ENCODE measurements around the gene CIDEB.

The CIDEB gene

DNA sequence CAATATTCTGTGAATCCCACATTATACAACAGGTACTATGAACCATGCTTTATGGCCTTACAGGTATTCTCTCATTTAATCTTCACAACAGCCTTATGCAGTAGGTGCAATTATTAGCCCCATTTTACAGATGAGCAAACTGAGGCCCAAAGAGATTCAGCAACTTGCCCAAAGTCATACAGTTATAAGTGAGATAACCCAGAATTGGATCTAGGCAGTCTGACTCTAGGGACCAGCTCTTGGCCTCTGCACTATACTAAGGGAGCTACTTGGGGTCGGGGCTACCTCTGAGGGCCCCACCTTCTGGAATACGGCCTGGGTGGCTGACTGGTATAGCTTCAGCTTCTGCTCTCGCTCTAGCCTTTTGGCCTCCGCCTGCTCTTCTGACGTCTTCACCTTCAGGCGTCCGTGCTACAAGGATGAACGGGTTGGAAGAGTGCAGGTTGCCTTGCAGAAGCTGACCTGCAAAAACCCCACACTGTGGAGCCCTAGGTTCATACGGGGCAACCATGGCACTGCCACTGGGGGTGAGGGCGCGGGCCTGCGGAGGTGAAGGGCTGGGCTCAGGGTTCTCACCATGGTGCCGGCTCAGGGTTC, 37.1 kb downstream of the CIDEB start:
- DNase-seq (ENCODE audit: low read depth in 2 of 2) = no peak

- DNase-seq (ENCODE audit: low read depth in 2 of 2) = no peak
Measured at GRCh38 chr14:24269910-24270536, 37.8 kb downstream of the CIDEB start.

DNA sequence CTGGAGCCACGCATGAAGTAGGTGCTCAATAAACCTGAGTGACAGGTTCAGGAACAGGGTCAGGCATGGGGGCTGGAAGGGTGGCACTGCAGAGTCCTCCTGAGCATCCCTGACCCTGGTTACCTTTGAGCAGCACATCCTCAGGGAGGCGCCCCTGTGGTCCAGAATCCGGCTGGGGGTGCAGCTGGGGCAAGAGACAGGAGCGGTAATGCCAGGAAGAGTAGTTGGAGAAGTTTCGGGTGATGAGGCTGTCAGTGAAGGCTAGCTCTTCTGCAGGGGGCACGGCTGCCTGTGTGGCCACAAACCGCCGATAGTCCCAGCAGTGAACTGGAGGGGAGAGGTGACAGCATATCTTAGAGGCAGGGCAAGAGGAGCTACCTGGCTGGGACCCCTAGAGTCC, 38.4 kb downstream of the CIDEB start:
- DNase-seq (ENCODE audit: low read depth in 2 of 2) = no peak

DNA sequence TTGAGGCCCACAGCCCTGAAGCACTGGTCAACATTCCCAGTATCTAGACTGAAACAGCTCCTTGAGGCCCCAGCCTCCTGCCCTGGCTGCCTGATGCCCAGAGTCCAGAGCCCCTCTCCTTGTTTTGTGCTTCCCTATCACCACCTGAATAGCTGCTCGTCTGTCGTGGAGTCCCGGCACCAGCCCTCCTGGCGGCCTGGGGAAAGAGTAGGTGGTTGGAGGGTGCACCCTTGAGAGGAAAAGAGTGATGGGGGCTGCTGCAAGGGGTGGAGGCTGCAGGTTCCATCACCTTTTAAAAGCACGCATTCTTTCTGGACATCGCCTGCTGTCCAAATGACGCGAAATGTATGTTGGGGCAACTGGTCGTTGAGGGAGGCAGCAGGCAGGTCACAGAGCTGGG, 39.6 kb downstream of the CIDEB start:
- no peak for DNase-seq (ENCODE audit: low read depth in 2 of 2)

DNA sequence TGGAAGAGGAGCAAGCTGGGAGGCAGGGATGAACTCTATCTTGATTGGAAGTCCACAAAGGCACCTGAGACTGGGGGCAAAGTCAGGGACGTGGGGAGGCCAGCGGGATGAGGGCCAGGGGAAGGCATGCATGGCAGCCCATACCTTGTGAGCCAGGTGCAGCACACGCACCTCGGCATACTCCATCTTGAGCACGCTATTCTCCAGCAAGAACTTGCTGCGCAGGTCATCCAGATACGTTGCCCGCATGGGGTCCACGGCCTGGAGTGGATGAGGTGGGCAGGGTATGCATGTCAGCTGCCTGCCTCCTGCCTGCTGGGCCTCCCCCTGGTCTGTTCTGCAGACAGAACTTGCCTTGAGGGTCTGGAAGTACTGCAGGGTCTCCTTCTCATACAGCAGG, 40.3 kb downstream of the CIDEB start:
- DNase-seq (ENCODE audit: low read depth in 2 of 2) = no peak

DNA sequence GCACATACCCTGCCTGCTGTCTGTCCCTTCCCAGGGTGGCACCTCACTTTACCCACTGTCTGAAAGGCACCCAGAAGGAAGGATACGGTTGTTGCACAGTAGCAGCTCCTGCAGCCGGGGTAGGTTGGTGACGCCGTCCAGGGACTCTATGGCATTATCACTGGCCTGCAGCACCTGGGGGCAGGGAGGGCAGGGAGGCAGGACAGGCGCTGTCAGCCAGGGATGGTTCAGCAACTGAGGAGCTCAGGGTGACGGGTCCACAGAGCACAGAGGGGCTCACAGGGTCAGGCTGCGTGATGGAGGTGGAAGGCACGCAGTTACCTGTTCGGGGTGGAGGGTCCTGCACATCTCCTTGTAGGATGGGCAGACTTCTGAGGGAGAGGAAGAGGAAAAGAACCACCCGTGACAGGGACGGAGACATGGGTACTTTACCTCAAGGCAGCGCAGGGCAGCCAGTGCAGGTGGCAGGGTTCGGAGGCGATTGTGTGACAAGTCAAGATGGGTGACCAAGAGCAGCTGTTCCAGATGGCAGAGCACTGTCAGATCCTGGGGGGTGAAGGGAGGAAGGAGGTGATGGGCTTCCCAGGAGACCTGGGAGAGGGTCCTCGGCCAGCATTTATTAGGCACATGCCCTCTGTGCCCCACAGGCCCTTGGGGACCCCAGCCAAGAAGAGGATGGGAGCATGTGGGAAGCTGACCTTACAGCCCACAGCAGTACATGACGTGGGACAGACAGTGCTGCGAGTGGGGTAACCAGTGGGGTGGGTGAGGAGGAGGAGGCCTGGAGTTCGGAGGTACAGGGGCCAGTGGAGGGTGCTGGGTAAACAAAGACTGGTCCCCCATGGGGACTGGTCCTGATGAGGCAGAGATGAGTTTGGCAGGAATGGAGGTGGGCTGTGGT, 41.2 kb downstream of the CIDEB start:
- DNase-seq (ENCODE audit: low read depth in 2 of 2) = no peak

DNA sequence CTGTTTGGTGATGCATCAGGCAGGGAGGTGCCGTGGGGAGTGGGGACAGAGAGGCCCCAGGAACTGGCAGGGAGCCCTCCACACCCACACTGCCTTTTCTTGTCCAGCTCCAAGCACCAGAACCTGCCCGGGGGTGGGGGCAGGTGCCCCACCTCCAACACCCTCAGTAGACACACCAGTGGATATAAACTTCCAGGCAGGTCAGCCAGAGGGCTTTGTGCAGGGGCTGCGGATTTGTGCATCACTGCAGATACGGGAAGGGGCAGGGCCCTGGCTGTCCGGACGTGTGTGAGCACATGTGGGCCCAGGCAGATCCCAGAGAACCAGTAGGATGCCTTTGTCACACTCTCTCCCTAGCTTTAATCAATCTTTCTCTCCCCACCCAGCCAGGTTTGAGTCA, 43.5 kb downstream of the CIDEB start:
- DNase-seq (ENCODE audit: low read depth in 2 of 2) = no peak

DNA sequence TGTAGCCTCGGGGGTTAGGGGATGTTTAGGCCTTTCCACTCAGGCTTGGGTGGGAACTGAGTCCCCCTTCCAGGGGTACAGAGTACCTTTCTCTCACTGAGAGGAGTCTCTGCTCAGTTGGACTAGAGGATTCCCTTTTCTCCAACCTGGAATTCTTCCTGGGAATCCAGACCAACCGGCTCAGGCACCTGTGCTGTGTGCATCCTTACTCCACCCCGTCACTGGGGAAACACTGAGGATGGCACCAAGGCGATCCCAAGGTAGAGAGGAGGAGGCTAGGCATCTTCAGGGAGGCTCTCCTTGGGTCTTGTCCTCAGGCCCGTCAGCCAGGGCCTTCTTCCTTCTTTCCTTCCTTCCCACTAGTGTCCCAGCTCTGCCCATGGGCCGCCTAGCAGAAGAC, 43.9 kb downstream of the CIDEB start:
- no peak for DNase-seq (ENCODE audit: low read depth in 2 of 2)

- no peak for DNase-seq (ENCODE audit: low read depth in 2 of 2)
Measured at GRCh38 chr14:24262821-24263733, 44.7 kb downstream of the CIDEB start, which contains the start of gene TGM1. TGM1 (minus strand) TSS chr14:24263177; CDS start chr14:24262352, 825 bp downstream.

- no peak for DNase-seq (ENCODE audit: low read depth in 2 of 2)
Measured at GRCh38 chr14:24261969-24262327, 45.8 kb downstream of the CIDEB start.

DNA sequence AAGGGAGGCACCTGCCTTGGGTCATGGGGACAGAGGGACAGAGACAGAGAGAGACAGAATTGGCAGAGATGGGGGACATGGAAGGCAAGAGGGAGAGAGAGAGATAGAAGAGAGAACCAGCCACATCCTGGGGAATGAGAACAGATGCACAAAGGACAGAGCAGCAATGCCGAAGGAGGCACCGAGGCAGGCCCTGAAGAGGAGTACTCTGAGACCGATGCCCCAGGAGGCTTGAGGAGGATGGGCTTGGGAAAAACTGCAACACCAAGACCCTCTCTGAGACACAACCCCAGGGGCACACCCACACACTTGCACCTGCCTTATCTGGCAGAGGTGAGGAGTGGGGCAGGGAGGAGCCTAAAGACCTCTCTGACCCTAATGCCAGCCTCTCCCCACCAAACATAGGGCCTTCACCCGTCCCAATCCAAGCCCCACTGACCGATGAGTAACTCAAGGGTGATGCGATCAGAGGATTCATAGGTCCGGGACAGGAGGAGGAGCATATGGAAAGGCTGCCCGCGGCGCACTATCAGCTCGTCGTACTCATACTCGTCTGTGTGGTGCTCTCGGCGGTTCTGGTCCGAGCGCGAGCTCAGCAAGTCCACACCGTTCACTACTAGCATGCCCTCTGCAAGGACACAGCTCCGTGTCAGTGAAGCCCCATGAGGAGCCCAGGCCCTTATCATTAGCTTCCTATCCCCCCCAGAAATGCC, 46.4 kb downstream of the CIDEB start:
- no peak for DNase-seq (ENCODE audit: low read depth in 2 of 2)

- no peak for DNase-seq (ENCODE audit: low read depth in 2 of 2)
Measured at GRCh38 chr14:24260780-24261157, 47.0 kb downstream of the CIDEB start.

DNA sequence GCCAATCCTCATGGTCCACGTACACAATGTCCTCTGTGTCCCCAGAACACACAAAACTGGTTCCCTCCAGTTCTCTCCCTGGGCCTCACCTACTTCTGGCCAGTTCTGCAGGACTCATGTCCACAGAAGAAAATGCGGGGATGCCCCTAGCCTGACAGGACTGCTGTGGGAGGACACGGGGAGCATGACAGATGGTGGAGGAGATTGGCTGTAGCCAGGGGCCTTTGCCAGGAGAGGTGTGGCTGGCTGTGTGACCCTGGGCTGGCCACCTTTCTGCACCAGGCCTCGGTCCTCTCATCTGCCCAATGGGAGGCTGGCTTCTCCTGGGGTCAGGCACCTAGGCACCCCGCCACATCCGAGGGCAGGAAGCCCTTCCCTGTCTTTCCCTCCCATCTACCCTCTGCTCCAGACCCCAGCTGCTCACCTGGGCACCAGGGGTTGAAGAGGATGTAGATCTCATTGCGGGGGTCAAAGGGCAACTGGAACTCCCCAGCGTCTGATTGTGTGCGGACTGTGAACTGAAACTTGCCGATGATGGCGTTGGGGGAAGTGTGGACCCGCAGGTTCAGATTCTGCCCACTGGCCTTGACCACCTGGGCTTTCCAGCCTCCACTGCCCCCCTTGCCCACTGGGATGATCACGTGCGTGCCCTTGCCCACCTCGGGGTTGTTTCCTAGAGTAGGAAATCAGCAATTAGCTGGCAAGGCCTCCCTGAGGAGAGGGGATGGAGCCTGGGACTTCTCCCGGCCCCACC, 47.6 kb downstream of the CIDEB start:
- no peak for DNase-seq (ENCODE audit: low read depth in 2 of 2)

DNA sequence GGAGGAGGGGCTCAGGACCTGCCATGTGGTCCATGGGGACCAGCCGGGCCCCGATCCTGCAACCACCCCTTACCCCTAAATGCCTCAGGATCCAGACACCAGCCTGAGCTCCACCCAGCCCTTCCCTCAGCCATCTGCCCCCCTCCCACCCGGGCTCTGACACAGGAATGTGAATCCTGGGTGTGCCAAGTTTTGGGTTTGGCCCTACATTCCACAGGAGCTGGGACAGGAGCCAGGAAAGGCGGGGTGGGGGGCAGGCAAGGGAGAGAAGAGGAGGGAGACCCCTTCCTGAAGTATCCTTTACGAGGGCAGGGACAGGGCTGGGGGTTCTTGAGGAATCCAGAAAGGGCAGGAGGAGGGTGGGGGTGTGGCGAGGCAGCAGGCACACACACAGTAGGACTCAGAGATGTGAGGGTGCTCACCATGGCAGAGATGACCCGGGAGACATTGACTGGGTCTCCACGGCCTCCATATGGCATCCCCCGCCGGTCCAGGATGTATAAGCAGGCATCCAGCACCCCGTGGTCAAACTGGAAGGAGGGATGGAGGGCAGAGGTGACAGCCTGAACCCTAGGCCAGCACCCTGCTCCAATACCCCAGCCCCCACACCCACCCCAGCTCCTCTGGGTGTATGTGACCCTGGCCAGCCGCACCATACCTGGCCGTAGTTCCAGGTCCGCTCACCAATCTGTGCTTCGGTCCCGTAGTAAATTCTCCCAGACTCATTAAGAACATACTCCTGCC, 48.3 kb downstream of the CIDEB start:
- DNase-seq (ENCODE audit: low read depth in 2 of 2) = no peak

DNA sequence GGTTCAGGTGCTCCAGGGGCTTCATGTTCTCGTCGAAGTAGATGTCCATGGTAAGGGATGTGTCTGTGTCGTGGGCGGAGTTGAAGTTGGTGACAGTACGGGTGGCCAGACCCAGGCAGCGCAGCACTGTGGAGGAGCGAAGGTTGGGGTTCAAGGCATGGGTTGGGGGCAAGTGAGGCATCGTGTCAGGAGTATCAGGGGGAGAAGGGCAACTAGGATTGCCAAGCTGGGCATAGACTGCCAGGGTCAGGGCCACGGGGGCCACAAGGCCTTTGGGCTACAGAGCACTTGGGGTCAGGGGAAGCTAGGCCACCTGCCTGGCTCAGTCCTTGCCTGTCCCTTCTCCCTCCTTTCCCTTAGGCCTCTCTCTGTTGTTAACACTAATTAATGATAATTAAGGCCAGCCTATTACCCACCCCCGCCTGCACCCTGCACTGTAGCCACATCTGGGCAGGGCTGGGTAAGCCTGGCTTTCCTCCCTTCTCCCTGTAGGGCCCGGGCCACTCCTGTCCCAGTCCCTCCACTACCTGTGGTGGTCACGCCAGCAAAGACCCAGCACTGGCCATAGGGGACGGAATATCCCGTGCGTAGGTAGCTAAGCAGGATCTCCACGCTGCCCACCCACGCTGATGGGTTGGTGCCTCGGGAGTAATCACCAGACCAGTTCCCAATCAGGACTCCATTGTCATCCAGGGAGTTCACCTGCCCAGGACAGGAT, 49.1 kb downstream of the CIDEB start:
- DNase-seq (ENCODE audit: low read depth in 2 of 2) = no peak

DNA sequence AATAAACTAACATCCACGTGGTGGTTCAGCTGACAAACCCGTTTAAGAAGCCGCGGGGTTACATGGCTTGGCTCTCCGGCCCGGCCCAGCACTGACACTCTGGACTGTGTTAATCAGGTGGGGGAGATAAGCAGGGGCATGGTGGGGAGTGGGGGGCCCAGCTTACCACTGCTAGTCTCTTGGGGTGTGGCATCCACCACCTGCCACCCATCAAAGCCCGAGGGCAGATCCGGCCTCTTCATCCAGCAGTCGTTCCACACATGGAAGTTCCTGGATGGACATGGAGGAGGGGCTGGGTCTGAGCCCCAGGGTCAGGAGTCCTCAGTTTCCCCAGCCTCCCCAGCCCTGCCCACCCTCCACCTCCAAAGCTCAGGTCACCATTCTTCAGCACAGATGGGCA, 49.7 kb downstream of the CIDEB start:
- no peak for DNase-seq (ENCODE audit: low read depth in 2 of 2)

GRCh38 chr14:24256960-24257359, 50.8 kb downstream of the CIDEB start:
- DNase-seq (ENCODE audit: low read depth in 2 of 2) = no peak

DNA sequence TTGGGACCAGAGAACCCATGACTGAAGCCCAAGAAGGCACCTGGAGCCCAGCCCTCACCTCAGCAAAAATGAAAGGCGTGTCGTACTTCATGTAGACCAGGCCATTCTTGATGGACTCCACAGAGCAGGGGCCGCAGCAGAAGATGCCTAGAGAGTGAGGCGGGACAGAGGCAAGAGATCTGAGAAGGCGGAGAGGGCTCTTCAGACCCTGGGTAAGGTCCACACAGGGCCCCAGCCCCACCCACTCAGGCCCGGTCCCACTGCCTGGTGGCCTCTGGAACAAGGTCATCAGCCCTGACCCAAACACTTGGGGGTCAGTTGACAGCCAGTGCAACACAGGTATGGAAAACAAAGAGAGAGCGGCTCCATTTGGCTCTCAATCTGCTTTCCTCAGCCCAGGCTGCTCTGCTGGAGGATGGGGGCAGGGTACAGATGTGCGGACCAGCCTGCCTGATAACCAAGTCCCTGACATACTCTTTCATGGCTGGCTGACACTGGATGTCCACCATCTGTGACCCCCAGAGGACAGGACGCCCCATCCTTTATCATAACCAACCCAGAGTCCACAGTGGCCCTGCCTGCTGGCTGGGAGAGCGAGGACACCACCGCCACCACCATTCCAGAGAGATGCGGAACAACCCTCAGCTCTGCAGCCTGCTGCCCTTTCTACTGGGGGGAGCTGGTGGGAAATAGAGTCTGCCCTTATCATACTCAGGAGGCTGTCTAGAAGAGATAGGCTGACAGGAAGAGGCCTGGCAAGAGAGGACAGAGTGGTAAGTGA, 51.7 kb downstream of the CIDEB start:
- no peak for DNase-seq (ENCODE audit: low read depth in 2 of 2)

Measured in stimulated activated CD4-positive, alpha-beta T cell treated with anti-CD3 and anti-CD28 coated beads, Interleukin-15, amount 100 ng/mL, for 48 hours (primary cell).